HG03139 (cell line): Measurements from ENCODE around the gene ZCCHC2.

ENCODE experiments used
- ATAC-seq: cut with Tn5 transposase; IDR thresholded peaks from one replicate; pipeline ENCODE4 v1.9.1; 2021; ENCODE audit not compliant: unreplicated experiment

The ZCCHC2 gene

GRCh38 chr18:62537946-62538345 lies 15.1 kb downstream of the ZCCHC2 start:
- ATAC-seq, result no peak

- ATAC-seq, result no peak
Observed at GRCh38 chr18:62538881-62539280, 16.1 kb downstream of the ZCCHC2 start.

GRCh38 chr18:62539284-62540165 lies 16.7 kb downstream of the ZCCHC2 start:
- ATAC-seq, result no peak

DNA sequence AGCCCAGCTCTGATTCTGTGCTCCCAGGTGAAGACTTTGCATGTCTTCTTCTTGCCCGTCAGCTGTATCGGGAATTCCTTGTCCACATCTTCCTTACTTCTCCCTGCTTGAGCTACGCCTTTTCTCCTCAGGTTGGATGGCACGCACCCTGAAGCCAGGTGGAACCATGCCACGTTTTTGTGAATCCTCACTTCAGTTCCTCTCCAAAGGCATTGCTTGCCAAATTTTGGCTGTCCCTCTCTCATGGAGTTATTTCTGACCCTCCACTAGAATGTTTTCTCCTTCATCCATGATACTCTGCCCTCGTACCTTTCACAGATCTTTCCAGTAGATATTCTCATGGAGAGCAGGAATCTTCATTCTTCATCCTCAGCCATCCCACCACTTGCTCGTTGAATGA lies 20.2 kb downstream of the ZCCHC2 start:
- no peak for ATAC-seq

GRCh38 chr18:62545098-62545497 lies 22.3 kb downstream of the ZCCHC2 start:
- no peak for ATAC-seq

- ATAC-seq, result no peak
Observed at GRCh38 chr18:62549755-62550154, 26.9 kb downstream of the ZCCHC2 start.

DNA sequence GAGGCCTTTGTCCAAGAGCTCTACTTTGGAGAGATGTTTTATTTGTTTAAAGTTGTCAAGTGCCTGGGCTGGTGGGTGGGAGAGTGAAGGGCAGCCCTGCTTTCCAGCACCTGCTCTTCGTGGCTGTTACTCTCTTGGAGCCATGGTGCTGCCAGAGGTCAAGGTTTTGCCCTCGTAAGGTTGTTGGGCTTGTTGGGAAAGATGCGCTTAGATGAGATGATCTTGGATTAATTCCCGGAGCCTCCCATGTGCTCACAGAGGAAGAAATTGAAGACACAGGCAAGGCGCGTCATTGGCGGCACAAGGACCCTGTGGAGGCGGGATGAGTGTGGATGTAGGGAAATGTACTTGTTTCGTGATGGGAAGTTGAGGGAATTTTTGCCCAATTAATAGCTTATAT lies 27.9 kb downstream of the ZCCHC2 start:
- no peak for ATAC-seq

- no peak for ATAC-seq
Observed at GRCh38 chr18:62551972-62552513, 29.2 kb downstream of the ZCCHC2 start.

GRCh38 chr18:62554061-62554815 lies 31.4 kb downstream of the ZCCHC2 start:
- ATAC-seq, result no peak

DNA sequence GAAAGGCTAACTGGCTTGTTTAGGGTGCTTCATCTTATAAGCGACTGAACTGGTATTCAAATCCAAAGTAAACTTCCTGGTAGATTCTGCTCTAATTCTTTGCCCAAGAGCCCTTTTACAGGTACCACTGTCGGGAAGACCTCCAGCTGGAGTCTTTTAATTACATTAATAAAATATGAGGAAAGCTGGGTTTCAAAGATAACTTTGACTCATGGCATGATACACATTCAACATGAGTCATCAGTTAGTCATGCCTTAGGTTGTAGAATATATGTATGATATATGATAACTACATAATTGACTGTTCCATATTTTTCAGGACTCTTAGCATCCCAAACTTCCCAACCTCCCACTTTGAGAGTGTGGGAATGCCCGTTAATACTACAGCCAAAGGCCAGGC lies 32.3 kb downstream of the ZCCHC2 start:
- ATAC-seq, result no peak

DNA sequence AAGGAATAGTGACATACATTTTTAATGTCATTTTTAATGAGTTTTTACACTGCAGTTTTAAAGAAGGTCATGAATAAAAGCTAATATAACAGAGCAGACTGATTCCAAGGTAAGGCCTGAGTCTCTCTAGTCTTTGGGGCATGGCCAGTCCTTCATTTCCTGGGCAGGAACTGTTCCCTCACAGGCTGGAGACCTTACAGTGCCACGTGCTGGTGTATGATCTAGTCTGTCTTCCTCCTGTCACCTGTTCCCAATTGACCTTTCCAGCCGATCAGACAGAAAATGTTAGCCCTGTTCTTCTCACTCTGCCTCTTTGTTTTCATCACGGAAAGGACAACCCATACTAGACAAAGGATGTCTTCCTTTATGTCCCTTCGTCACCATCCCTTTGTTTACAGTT lies 33.6 kb downstream of the ZCCHC2 start:
- ATAC-seq, result no peak

DNA sequence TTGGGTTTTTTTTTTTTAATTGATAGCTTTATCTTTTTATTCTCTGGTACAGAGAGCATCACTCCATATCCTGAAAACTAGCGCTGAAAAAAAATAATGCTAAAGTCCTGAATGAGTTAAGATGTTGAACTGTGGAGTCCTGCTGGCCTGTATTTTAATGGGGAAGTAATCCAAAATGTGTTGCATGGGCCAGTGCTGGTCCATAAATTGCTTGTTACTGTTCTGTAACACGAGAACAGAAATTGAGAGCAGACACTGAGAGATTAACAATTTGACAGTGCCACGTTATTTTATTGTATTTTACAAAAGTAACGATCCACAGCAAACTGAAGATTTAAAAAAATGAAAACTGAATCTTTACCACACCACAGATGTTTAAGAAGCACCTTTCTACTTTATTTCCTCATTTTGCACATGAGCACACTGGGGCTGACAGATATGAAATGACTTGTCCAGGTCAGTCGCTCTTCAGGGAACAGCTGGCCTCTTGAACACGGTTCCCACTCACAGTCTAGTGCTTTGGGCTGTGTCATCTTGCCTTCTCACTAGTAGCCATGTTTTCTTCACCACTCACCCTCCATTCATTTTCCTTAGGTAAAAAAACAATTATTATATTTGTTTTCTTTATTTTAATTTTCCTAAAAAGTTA lies 35.3 kb downstream of the ZCCHC2 start:
- ATAC-seq, result no peak

DNA sequence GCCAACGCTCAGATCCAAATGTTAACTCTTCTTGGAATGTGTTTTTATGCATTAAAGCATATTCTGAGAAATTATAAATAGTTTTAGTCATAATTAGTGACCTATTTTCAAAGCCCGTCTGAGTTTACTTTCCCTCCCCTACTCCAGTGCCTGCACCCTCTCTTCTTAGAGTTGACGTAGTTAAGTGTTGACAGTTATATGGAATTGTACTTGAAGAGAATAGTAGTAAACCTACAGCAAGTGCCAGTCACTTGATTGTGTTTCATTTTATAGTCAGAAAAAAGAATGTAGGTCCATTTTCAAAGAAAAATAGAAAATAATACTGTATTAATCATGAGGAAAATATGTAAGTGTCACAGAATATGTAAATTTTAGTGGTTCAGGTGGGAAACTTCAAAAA lies 41.2 kb downstream of the ZCCHC2 start:
- ATAC-seq, result no peak

DNA sequence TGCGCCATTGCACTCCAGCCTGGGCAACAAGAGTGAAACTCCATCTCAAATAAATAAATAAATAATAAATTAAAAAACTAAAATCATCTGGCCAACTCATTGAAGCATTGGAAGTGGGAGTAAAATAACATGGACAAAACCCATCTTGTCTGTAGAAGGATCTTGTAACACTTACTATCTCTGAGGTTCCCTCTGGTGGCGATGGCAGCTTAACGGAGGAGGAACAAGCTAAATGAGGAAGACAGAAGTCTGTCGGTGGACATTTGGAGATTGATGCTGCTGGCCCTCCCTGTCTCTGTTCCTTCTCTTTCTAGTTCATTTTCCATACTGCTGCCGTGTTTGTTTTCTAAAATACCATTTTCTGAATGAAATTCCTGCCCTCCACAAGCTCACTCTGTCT lies 43.4 kb downstream of the ZCCHC2 start:
- no peak for ATAC-seq

DNA sequence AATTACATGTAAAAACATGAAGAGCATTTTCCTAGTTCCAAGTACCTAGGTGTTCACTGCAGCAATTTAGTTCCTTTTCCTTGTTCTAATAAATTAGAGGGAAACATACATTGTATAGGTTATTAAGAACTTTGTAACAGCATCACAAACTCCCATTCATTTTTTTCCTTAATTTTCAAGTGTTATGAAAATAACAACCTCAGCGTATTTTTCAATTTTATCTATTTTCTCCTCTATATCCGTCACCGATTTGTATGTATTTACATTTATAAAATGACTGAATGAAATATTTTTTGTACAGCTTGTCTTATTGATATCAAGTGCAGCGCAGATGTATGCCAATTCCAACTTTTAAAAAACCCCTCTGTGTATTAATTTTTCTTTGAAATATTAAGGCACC lies 44.0 kb downstream of the ZCCHC2 start:
- ATAC-seq, result no peak

- ATAC-seq, result no peak
Observed at GRCh38 chr18:62569081-62569655, 46.3 kb downstream of the ZCCHC2 start.

DNA sequence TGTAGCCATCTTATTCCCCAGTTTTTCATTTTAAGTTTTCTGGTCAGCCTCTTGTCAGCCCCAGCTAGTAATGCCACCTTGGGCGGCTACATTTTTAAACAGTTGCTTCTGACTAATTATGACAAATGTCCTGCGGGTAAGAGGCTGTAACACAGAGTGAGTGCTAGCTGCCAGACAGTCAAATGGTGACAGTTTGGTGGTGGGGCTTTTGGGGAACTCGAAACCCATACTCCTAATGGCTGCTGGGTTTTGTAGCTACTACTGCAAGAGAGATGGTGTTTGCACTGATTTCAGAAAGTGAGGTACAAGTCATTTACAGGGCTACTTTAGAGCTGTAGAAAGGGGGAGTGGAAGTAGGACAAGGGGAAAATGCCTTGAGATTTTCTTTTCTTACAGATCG lies 48.2 kb downstream of the ZCCHC2 start:
- ATAC-seq, result no peak

GRCh38 chr18:62571648-62572047 lies 48.8 kb downstream of the ZCCHC2 start:
- no peak for ATAC-seq

DNA sequence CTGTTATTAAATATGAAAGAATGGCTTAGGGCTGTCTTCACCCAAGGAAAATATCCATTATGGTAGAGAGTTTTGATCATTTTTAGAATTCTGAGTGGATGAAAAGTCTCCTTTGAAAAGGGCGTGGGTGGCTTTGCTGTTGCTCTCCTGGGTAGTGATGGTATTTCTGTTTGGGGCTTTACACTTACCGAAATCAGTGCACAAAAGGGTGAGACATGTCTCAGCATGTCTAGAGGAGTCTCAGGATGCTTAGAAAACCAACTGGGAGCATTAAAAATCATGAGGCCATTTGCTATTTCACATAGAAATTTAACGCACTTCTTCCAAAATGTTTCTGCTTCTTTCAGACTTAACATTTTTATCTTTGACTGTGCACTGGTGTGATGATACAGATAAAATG lies 49.6 kb downstream of the ZCCHC2 start:
- no peak for ATAC-seq

DNA sequence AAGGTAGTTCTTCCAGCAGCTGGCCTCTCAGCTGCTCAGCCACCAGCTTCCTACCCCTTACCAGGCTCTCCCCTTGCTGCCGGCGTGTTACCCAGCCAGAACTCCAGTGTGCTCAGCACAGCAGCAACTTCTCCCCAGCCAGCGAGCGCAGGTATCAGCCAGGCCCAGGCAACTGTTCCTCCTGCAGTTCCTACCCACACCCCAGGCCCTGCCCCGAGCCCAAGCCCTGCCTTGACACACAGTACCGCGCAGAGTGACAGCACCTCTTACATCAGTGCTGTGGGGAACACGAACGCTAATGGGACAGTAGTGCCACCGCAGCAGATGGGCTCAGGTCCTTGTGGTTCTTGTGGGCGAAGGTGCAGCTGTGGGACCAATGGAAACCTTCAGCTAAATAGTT lies 52.0 kb downstream of the ZCCHC2 start:
- no peak for ATAC-seq

DNA sequence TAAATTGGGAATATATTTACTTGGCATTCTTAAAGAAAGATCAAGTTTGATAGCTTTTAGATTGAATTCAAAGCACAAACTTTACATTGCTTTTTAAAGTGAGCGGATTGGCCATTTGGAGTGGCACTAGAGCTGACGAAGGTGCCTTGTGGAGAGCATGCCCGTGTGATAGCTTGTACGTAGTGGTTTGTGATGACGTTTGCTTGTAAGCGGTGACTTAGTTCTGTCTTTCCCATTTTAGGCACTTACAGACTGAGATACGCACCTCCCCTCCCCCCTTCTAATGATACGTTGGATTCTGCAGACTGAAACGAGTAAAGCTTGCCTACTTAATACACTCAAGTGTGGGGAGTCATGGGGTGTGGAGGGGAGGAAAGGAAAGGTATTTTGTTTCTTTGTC lies 53.4 kb downstream of the ZCCHC2 start:
- ATAC-seq, result no peak
